H1 (cell line): ENCODE measurements around the gene FHIT. TPM values are rescaled to one million over a fixed set of nuclear protein-coding genes. Genes with fewer than 3 reads are reported as not detected.

Experiments used
- CTCF ChIA-PET: fragments of 300-600 bp; sonication (Branson Sonifier 250); formaldehyde crosslinking; loops from one replicate; lab custom pipeline; 2021; ENCODE audit not compliant: partially characterized antibody; lab: Charles Lee
- POLR2A ChIA-PET: fragments of 300-600 bp; sonication (Branson Sonifier 250); formaldehyde crosslinking; loops from one replicate; lab custom pipeline; 2021; ENCODE audit warnings: inconsistent platforms; ENCODE audit not compliant: partially characterized antibody; lab: Charles Lee
- DNase-seq, 2 experiments: peaks; one replicate each; pipeline versions ENCODE4 v3.0.0 to v3.0.0-alpha.2; 2010 to 2022; ENCODE audit warnings: low spot score in 2 of 2, low read depth in 1 of 2, mixed read lengths in 1 of 2
- FAIRE-seq: peaks from 2 replicates; lab custom pipeline; 2011; peaks lifted over from hg19 to GRCh38; lab: Jason Lieb, UNC
- H2AFZ ChIP-seq: 2 replicates; pipeline ENCODE4 v1.8.1; 2012; ENCODE audit warnings: low read length, inconsistent platforms
- H2AK5ac ChIP-seq: 2 replicates; pipeline ENCODE4 v1.6.1; 2013; ENCODE audit warnings: low read depth, low read length
- H2BK120ac ChIP-seq: replicated peaks from 2 replicates; pipeline ENCODE3; 2013; ENCODE audit warnings: low read depth, low read length, inconsistent platforms
- H2BK12ac ChIP-seq: 2 replicates; pipeline ENCODE4 v1.6.1; 2013; ENCODE audit warnings: low read depth, low read length
- H2BK15ac ChIP-seq: 2 replicates; pipeline ENCODE4 v1.6.1; 2013; ENCODE audit warnings: low read length
- H2BK20ac ChIP-seq: 2 replicates; pipeline ENCODE4 v1.6.1; 2013; ENCODE audit warnings: low read length
- H2BK5ac ChIP-seq: 2 replicates; pipeline ENCODE4 v1.6.1; 2013; ENCODE audit warnings: low read depth, low read length
- H3K14ac ChIP-seq: 2 replicates; pipeline ENCODE4 v1.6.1; 2013; ENCODE audit warnings: inconsistent platforms; ENCODE audit not compliant: insufficient read length
- H3K18ac ChIP-seq: 2 replicates; pipeline ENCODE4 v1.6.1; 2013; ENCODE audit warnings: low read length; ENCODE audit errors: extremely low read depth
- H3K23ac ChIP-seq: 2 replicates; pipeline ENCODE4 v1.6.1; 2013; ENCODE audit warnings: inconsistent platforms; ENCODE audit not compliant: insufficient read length
- H3K23me2 ChIP-seq: 2 replicates; pipeline ENCODE4 v1.6.1; 2013; ENCODE audit warnings: low read depth, low read length
- H3K27ac ChIP-seq: 2 replicates; pipeline ENCODE4 v1.6.1; 2011; ENCODE audit warnings: low read depth, low read length, inconsistent platforms
- H3K27me3 ChIP-seq, 4 experiments: replicated peaks in 1 of 4; 1 replicate in 1 of 4; 2 replicates in 3 of 4; pipeline versions ENCODE4 v1.6.1 to v1.8.1; 2011 to 2013; ENCODE audit warnings: low read length in 3 of 4, mild to moderate bottlenecking in 3 of 4, inconsistent platforms in 2 of 4, mixed read lengths in 2 of 4, moderate library complexity in 1 of 4; ENCODE audit not compliant: control insufficient read depth in 3 of 4, insufficient read depth in 3 of 4; ENCODE audit errors: extremely low read depth in 1 of 4
- H3K36me3 ChIP-seq, 4 experiments: 2 replicates each; pipeline versions ENCODE4 v1.6.1 to v1.8.1; 2011 to 2013; ENCODE audit warnings: mild to moderate bottlenecking in 4 of 4, low read length in 3 of 4, moderate library complexity in 2 of 4, control low read depth in 1 of 4, inconsistent platforms in 1 of 4; ENCODE audit not compliant: insufficient read depth in 4 of 4, control insufficient read depth in 2 of 4
- H3K4ac ChIP-seq: replicated peaks from 2 replicates; pipeline ENCODE3; 2013; ENCODE audit warnings: low read length, low read depth, mixed read lengths, inconsistent platforms; ENCODE audit not compliant: insufficient read length
- H3K4me1 ChIP-seq, 4 experiments: replicated peaks in 1 of 4; 1 replicate in 1 of 4; 2 replicates in 3 of 4; pipeline versions ENCODE4 v1.6.1 to v1.8.1; 2011 to 2013; ENCODE audit warnings: low read length in 3 of 4, inconsistent platforms in 2 of 4, mixed read lengths in 1 of 4; ENCODE audit not compliant: insufficient read depth in 4 of 4, control insufficient read depth in 3 of 4
- H3K4me2 ChIP-seq, 2 experiments: 2 replicates each; pipeline versions ENCODE4 v1.6.1 to v1.8.1; 2011 to 2013; ENCODE audit warnings: low read depth in 2 of 2, low read length in 2 of 2, control low read depth in 1 of 2, inconsistent platforms in 1 of 2, mild to moderate bottlenecking in 1 of 2; ENCODE audit not compliant: insufficient read depth in 1 of 2
- H3K4me3 ChIP-seq, 4 experiments: fragments of 200-600, 300-600 bp in 1 of 4; sonication (generic), shearing (Covaris generic), sonication (Bioruptor Twin) in 1 of 4; 2 replicates each; pipeline versions ENCODE4 v1.5.1 to v1.8.1; 2011 to 2016; ENCODE audit warnings: low read length in 4 of 4, low read depth in 3 of 4, control low read depth in 2 of 4, inconsistent platforms in 2 of 4, mild to moderate bottlenecking in 2 of 4, mixed read lengths in 1 of 4, moderate library complexity in 1 of 4; ENCODE audit not compliant: insufficient read depth in 2 of 4; ENCODE audit errors: extremely low read depth in 1 of 4
- H3K56ac ChIP-seq: replicated peaks from 2 replicates; pipeline ENCODE3; 2013; ENCODE audit warnings: low read depth, mild to moderate bottlenecking, mixed read lengths, low read length, inconsistent platforms; ENCODE audit not compliant: insufficient read length
- H3K79me1 ChIP-seq: 2 replicates; pipeline ENCODE4 v1.6.1; 2013; ENCODE audit warnings: low read depth, low read length, control low read depth
- H3K79me2 ChIP-seq, 2 experiments: 2 replicates each; pipeline versions ENCODE4 v1.6.1 to v1.8.1; 2012 to 2013; ENCODE audit warnings: low read length in 2 of 2, mild to moderate bottlenecking in 2 of 2, inconsistent platforms in 1 of 2; ENCODE audit not compliant: insufficient read depth in 2 of 2, control insufficient read depth in 1 of 2
- H3K9ac ChIP-seq, 4 experiments: replicated peaks in 1 of 4; 1 replicate in 1 of 4; 2 replicates in 3 of 4; pipeline versions ENCODE4 v1.6.1 to v1.8.1; 2011 to 2013; ENCODE audit warnings: low read depth in 3 of 4, low read length in 3 of 4, control low read depth in 2 of 4, mild to moderate bottlenecking in 2 of 4, moderate library complexity in 2 of 4, inconsistent platforms in 1 of 4; ENCODE audit errors: extremely low read depth in 1 of 4
- H3K9me3 ChIP-seq, 2 experiments: 2 replicates each; pipeline versions ENCODE4 v1.6.1 to v1.8.1; 2012 to 2013; ENCODE audit warnings: mild to moderate bottlenecking in 2 of 2, moderate library complexity in 2 of 2, control low read depth in 1 of 2, inconsistent platforms in 1 of 2, low read depth in 1 of 2, low read length in 1 of 2, mixed read lengths in 1 of 2; ENCODE audit not compliant: insufficient read depth in 2 of 2
- H4K20me1 ChIP-seq, 2 experiments: replicated peaks in 1 of 2; 2 replicates each; pipeline versions ENCODE3 to v1.8.1; 2011 to 2013; ENCODE audit warnings: inconsistent platforms in 2 of 2, low read length in 2 of 2, mild to moderate bottlenecking in 1 of 2; ENCODE audit not compliant: insufficient read depth in 2 of 2, control insufficient read depth in 1 of 2
- H4K5ac ChIP-seq: 2 replicates; pipeline ENCODE4 v1.6.1; 2013; ENCODE audit warnings: low read length, low read depth, mixed read lengths, inconsistent platforms; ENCODE audit not compliant: insufficient read length
- H4K8ac ChIP-seq: 2 replicates; pipeline ENCODE4 v1.8.0; 2013; ENCODE audit warnings: mild to moderate bottlenecking, moderate library complexity, low read length, inconsistent platforms; ENCODE audit not compliant: insufficient read depth; ENCODE audit errors: extremely low read depth
- H4K91ac ChIP-seq: replicated peaks from 2 replicates; pipeline ENCODE3; 2013; ENCODE audit warnings: low read length, mixed read lengths, inconsistent platforms; ENCODE audit not compliant: insufficient read length
- ATF3 ChIP-seq: IDR thresholded peaks from 2 replicates; pipeline ENCODE4 v1.6.1; 2011; ENCODE audit warnings: low read depth, mild to moderate bottlenecking, low read length; ENCODE audit not compliant: insufficient read depth
- CEBPB ChIP-seq: IDR thresholded peaks from 2 replicates; pipeline ENCODE4 v1.6.1; 2012; ENCODE audit warnings: low read depth, low read length
- GABPA ChIP-seq: IDR thresholded peaks from 2 replicates; pipeline ENCODE4 v1.6.1; 2011; ENCODE audit warnings: mild to moderate bottlenecking, low read length, moderate library complexity, borderline replicate concordance; ENCODE audit not compliant: insufficient read depth
- HDAC6 ChIP-seq: IDR thresholded peaks from one replicate; pipeline ENCODE4 v1.7.1; 2012; ENCODE audit warnings: low read depth, mild to moderate bottlenecking, inconsistent platforms, low read length, moderate library complexity
- POLR2AphosphoS5 ChIP-seq: IDR thresholded peaks from 2 replicates; pipeline ENCODE4 v1.6.1; 2011; ENCODE audit warnings: low read depth, low read length
- POU5F1 ChIP-seq: IDR thresholded peaks from 2 replicates; pipeline ENCODE4 v1.6.1; 2011; ENCODE audit warnings: low read depth, mild to moderate bottlenecking, low read length, moderate library complexity
- SIRT6 ChIP-seq: IDR thresholded peaks from one replicate; pipeline ENCODE4 v1.7.1; 2012; ENCODE audit warnings: low read length, inconsistent platforms
- SIX5 ChIP-seq: IDR thresholded peaks from 2 replicates; pipeline ENCODE4 v1.6.1; 2011; ENCODE audit warnings: mild to moderate bottlenecking, low read depth, low read length
- SP1 ChIP-seq: IDR thresholded peaks from 2 replicates; pipeline ENCODE4 v1.6.1; 2011; ENCODE audit warnings: low read depth, low read length
- SP4 ChIP-seq: IDR thresholded peaks from 2 replicates; pipeline ENCODE4 v1.6.1; 2012; ENCODE audit warnings: low read length, inconsistent platforms
- SRF ChIP-seq: IDR thresholded peaks from 2 replicates; pipeline ENCODE4 v1.6.1; 2011; ENCODE audit warnings: mild to moderate bottlenecking, low read depth, low read length, moderate library complexity
- YY1 ChIP-seq: IDR thresholded peaks from 2 replicates; pipeline ENCODE4 v1.6.1; 2011; ENCODE audit warnings: low read depth, mild to moderate bottlenecking, low read length
- WGBS, 2 experiments: shearing (Covaris generic) in 1 of 2; methylation state at CpG; one replicate each; pipeline versions ENCODE4 v1.1.6 to v1.1.7; 2013 to 2015; ENCODE audit warnings: low lambda C conversion rate in 2 of 2, mixed read lengths in 2 of 2, inconsistent platforms in 1 of 2, low coverage in 1 of 2, missing lambda C conversion rate in 1 of 2; ENCODE audit not compliant: insufficient replicate concordance in 2 of 2, insufficient coverage in 1 of 2, insufficient read length in 1 of 2; ENCODE audit errors: extremely low coverage in 1 of 2, missing lambda C conversion rate in 1 of 2; 5-methylcytosine and 5-hydroxymethylcytosine counted together
- polyA plus RNA-seq, 7 experiments: library from polyadenylated mRNA; depleted of rRNA in 3 of 7; stranded (reverse) in 5 of 7; unstranded in 2 of 7; fragments of >200 nt in 5 of 7; fragments of 200-250 nt in 2 of 7; gene quantifications; 1 replicate in 5 of 7; 2 replicates in 1 of 7; 4 replicates in 1 of 7; pipeline versions ENCODE4 v1.2.1 to v1.2.3, GENCODE V29; 2011 to 2013; ENCODE audit warnings: missing spikeins in 2 of 7, mixed read lengths in 2 of 7
- total RNA-seq: library from RNA; stranded (reverse); fragmentation: NEBNext Ultra II Directional; extraction: Animal tissue kit (Norgen Biotek cat#: 25700); gene quantifications from 2 replicates; pipeline ENCODE4 v1.2.1, GENCODE V29; 2021

The FHIT gene
- total and polyA plus RNA-seq, 2 of the 8 experiments (the other 6 are each of a cell fraction or from before 2014, with no cell fraction given), result 1.2 to 3.2 TPM

GRCh38 chr3:61248496-61248895, 2.8 kb downstream of the FHIT start:
- no peak overlapping the region for H2BK12ac ChIP-seq
- no peak overlapping the region for H4K8ac ChIP-seq
- H3K27me3 ChIP-seq, result no peaks in the 10 kb centered on the region
- H4K91ac ChIP-seq, result no peak overlapping the region
- H2BK5ac ChIP-seq, result no peak overlapping the region
- H3K23ac ChIP-seq, result no peak overlapping the region
- no peaks in the 10 kb centered on the region for H3K79me1 ChIP-seq
- H3K4me3 ChIP-seq, result no peak overlapping the region
- FAIRE-seq (no peak), DNase-seq (no peak)
- TF ChIP-seq ATF3, result no peak
- no peak for TF ChIP-seq SP1
- no peak for TF ChIP-seq SIX5
- TF ChIP-seq GABPA, result no peak
- no peak for TF ChIP-seq POU5F1
- TF ChIP-seq SP4, result no peak
- TF ChIP-seq SIRT6, result no peak
- TF ChIP-seq CEBPB, result no peak
- no peak for TF ChIP-seq HDAC6
- no peak for TF ChIP-seq SRF
- TF ChIP-seq YY1, result no peak
- TF ChIP-seq POLR2AphosphoS5, result no peak
- ChIA-PET POLR2A (no interaction called here), CTCF (no interaction called here)
- no peak overlapping the region for H3K14ac ChIP-seq
- H4K20me1 ChIP-seq, result no peaks in the 10 kb centered on the region
- no peaks in the 10 kb centered on the region for H3K9me3 ChIP-seq
- peaks cover 0 to 16% (median 7%) of the 10 kb centered on the region in 4 experiments; a peak in 6 of 7 replicates for H3K4me1 ChIP-seq
- H2BK20ac ChIP-seq, result no peak overlapping the region
- H3K23me2 ChIP-seq, result peaks cover 8% of the 10 kb centered on the region
- H3K27ac ChIP-seq, result no peak overlapping the region
- H3K4me2 ChIP-seq, result no peak overlapping the region
- H2BK15ac ChIP-seq, result no peak overlapping the region
- no peak overlapping the region for H4K5ac ChIP-seq
- WGBS, 2 experiments, result 87% methylated on average over 2 of the region's 2 CpGs; no CpG with 5 or more reads in 1 of the 2 experiments
- H3K36me3 ChIP-seq, result no peaks in the 10 kb centered on the region
- H3K56ac ChIP-seq, result no peak overlapping the region
- no peaks in the 10 kb centered on the region for H3K79me2 ChIP-seq
- H3K4ac ChIP-seq, result no peak overlapping the region
- H2AK5ac ChIP-seq, result no peak overlapping the region
- no peak overlapping the region for H3K9ac ChIP-seq
- no peak overlapping the region for H3K18ac ChIP-seq
- no peak overlapping the region for H2BK120ac ChIP-seq
- no peak overlapping the region for H2AFZ ChIP-seq
